CD4-positive, alpha-beta memory T cell (primary cell): ENCODE data around the gene TIMM17A. TPM values are rescaled to one million over a fixed set of nuclear protein-coding genes. Genes with fewer than 3 reads are reported as not detected.
"Not testable (repeated sequence)": the region's sequence is repeated elsewhere in the genome, so short reads cannot be mapped to it uniquely, and the experiment has no call there.

ENCODE experiments used
- CTCF ChIA-PET: fragments of 350-600 bp; sonication (Branson Sonifier 250); formaldehyde crosslinking; loops from one replicate; lab custom pipeline; 2021; ENCODE audit warnings: inconsistent platforms; ENCODE audit not compliant: partially characterized antibody; lab: Charles Lee
- POLR2A ChIA-PET: fragments of 350-600 bp; sonication (Branson Sonifier 250); formaldehyde crosslinking; loops from one replicate; lab custom pipeline; 2021; ENCODE audit not compliant: partially characterized antibody; lab: Charles Lee
- DNase-seq, 5 donors: peaks; one replicate each; pipeline versions ENCODE4 v3.0.0 to v3.0.0-alpha.2; 2020 to 2022; ENCODE audit warnings: mixed read lengths in 1 of 5
- H3K27ac ChIP-seq: one replicate; pipeline ENCODE4 v1.7.0; 2013; ENCODE audit warnings: low read depth, low read length
- H3K27me3 ChIP-seq: 2 replicates; pipeline ENCODE4 v1.7.0; 2013; ENCODE audit warnings: mild to moderate bottlenecking, low read length, moderate library complexity; ENCODE audit not compliant: insufficient read depth
- H3K36me3 ChIP-seq: 2 replicates; pipeline ENCODE4 v1.7.0; 2013; ENCODE audit warnings: mild to moderate bottlenecking, low read length, moderate library complexity; ENCODE audit not compliant: insufficient read depth
- H3K4me1 ChIP-seq: 2 replicates; pipeline ENCODE4 v1.7.0; 2013; ENCODE audit warnings: mild to moderate bottlenecking, low read length, moderate library complexity; ENCODE audit not compliant: insufficient read depth
- H3K4me3 ChIP-seq, 2 donors: one replicate each; pipeline ENCODE4 v1.7.0; 2013; ENCODE audit warnings: low read length in 2 of 2, mild to moderate bottlenecking in 1 of 2
- H3K9me3 ChIP-seq, 2 donors: one replicate each; pipeline ENCODE4 v1.7.0; 2013; ENCODE audit warnings: low read length in 2 of 2, control low read depth in 1 of 2; ENCODE audit not compliant: control insufficient read depth in 1 of 2
- H3K27ac Mint-ChIP-seq, 7 donors: one replicate each; pipeline ENCODE4 v1.8.0; 2020 to 2021; ENCODE audit warnings: mixed read lengths in 7 of 7, mild to moderate bottlenecking in 6 of 7, inconsistent platforms in 3 of 7, moderate library complexity in 3 of 7
- H3K27me3 Mint-ChIP-seq, 2 donors: one replicate each; pipeline ENCODE4 v1.8.0; 2020 to 2021; ENCODE audit warnings: mixed read lengths in 2 of 2
- H3K36me3 Mint-ChIP-seq, 2 donors: one replicate each; pipeline ENCODE4 v1.8.0; 2020 to 2021; ENCODE audit warnings: mixed read lengths in 2 of 2, inconsistent platforms in 1 of 2, mild to moderate bottlenecking in 1 of 2
- H3K4me1 Mint-ChIP-seq, 4 donors: one replicate each; pipeline ENCODE4 v1.8.0; 2020 to 2021; ENCODE audit warnings: mixed read lengths in 4 of 4, mild to moderate bottlenecking in 1 of 4
- H3K4me3 Mint-ChIP-seq, 8 donors: one replicate each; pipeline ENCODE4 v1.8.0; 2020 to 2021; ENCODE audit warnings: mixed read lengths in 8 of 8, mild to moderate bottlenecking in 7 of 8, moderate library complexity in 6 of 8, inconsistent platforms in 3 of 8
- H3K9me3 Mint-ChIP-seq, 8 donors: one replicate each; pipeline ENCODE4 v1.8.0; 2020 to 2021; ENCODE audit warnings: mixed read lengths in 8 of 8, mild to moderate bottlenecking in 5 of 8, inconsistent platforms in 3 of 8, moderate library complexity in 1 of 8
- intact Hi-C: fragments of 100-400 bp; cut with micrococcal nuclease; formaldehyde crosslinking; loops from one replicate; pipeline ENCODE4 v1.15.1; 2023
- polyA plus RNA-seq, 2 donors: library from polyadenylated mRNA; unstranded; fragments of 300-500 nt; fragmentation: Illumina TruSeq; gene quantifications; one replicate each; pipeline ENCODE4 v1.2.3, GENCODE V29; 2021
- total RNA-seq, 2 experiments: library from RNA; stranded (reverse); gene quantifications; one replicate each; pipeline ENCODE4 v1.2.3, GENCODE V29; 2021

The TIMM17A gene
- total and polyA plus RNA-seq, 4 experiments from 2014 or later: 26.0 to 29.2 (median 27.8) TPM

DNA sequence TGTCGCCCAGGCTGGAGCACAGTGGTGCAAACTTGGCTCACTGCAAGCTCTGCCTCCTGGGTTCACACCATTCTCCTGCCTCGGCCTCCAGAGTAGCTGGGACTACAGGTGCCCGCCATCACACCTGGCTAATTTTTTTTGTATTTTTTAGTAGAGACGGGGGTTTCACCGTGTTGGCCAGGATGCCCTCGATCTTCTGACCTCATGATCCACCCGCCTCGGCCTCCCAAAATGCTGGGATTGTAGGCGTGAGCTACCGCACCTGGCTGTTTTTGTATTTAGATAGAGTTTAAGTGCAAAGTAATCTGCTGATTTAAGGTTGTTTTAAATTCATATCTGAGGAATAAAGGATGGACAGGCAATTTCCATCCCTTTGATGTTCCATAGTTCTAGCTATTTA is 7.1 kb downstream of the TIMM17A start:
- DNase-seq, H3K4me1 Mint-ChIP-seq, H3K9me3 ChIP-seq, H3K9me3 Mint-ChIP-seq, H3K4me3 ChIP-seq, intact Hi-C loops, POLR2A ChIA-PET, H3K27me3 Mint-ChIP-seq, H3K4me3 Mint-ChIP-seq, H3K27ac ChIP-seq, H3K27me3 ChIP-seq, H3K4me1 ChIP-seq, H3K27ac Mint-ChIP-seq: not testable (repeated sequence)
- H3K36me3 Mint-ChIP-seq: peaks cover 47 to 62% of the 10 kb centered on the region in 2 donors
- peaks cover 51% of the 10 kb centered on the region for H3K36me3 ChIP-seq
- CTCF ChIA-PET: interaction anchor here (1.1 to 2.7 kb wide), 4 partner anchors 10 to 134 kb away, joined by 3 to 9 read pairs (median 3); no protein-coding TSS in a partner anchor

DNA sequence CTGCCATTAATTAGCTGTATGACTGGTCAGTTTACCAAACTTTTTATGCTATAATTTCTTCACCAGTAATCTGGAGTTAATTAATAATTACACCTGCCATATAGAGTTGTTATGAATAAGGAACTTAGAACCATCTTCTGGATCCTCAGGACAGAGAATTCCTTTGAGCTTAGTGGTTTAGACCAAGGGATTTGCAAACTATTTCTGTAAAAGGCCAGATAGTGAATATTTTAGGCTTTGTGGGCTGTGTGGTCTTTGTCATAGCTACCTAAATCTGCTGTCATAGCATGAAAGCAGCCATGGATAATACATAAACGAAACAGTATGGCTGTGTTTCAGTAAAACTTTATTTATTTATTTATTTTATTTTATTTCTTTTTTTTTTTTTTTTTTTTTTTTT is 9.0 kb downstream of the TIMM17A start:
- Mint-ChIP-seq H3K4me1 (peaks cover 0 to 4% (median 0%) of the 10 kb centered on the region in 4 donors), H3K4me3 (no peak overlapping the region), H3K9me3 (no peaks in the 10 kb centered on the region), H3K27ac (no peak overlapping the region), H3K27me3 (no peaks in the 10 kb centered on the region), H3K36me3 (peaks cover 47 to 60% of the 10 kb centered on the region in 2 donors)
- CTCF ChIA-PET: interaction anchor here (1.8 kb wide), 1 partner anchor 35 kb away, joined by 7 read pairs; no protein-coding TSS in a partner anchor
- H3K9me3 ChIP-seq: no peaks in the 10 kb centered on the region
- H3K36me3 ChIP-seq: peaks cover 52% of the 10 kb centered on the region
- POLR2A ChIA-PET: interaction anchor here (1.4 to 1.7 kb wide), 2 partner anchors 9 to 19 kb away, joined by 3 to 7 read pairs; partner anchors contain the start of genes RNPEP and TIMM17A
- no peak overlapping the region for H3K27ac ChIP-seq
- no peaks in the 10 kb centered on the region for H3K4me1 ChIP-seq
- no peak for DNase-seq
- no peaks in the 10 kb centered on the region for H3K27me3 ChIP-seq
- no peak overlapping the region for H3K4me3 ChIP-seq
- intact Hi-C loops: no loop called here

DNA sequence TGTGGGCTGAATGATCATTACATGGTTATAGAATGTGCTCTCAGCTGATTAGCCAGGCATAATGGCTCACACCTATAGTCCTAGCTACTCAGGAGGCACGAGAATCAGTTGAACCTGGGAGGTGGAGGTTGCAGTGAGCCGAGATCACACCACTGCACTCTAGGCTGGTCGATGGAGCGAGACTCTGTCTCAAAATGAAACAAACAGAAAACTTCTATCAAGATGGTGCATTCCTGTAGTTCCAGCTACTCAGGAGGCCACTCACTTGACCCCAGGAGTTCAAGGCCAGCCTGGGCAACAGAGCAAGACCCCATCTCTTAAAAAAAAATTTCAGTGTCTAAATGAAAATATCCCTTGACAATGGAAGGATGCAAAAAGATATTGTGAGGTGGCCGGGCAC is 10.9 kb downstream of the TIMM17A start:
- no peaks in the 10 kb centered on the region for H3K27me3 ChIP-seq
- no peak overlapping the region for H3K4me3 Mint-ChIP-seq
- no peaks in the 10 kb centered on the region for H3K4me1 ChIP-seq
- peaks cover 0 to 4% (median 0%) of the 10 kb centered on the region in 4 donors for H3K4me1 Mint-ChIP-seq
- H3K9me3 Mint-ChIP-seq: no peaks in the 10 kb centered on the region
- ChIA-PET CTCF (interaction anchor here (0.6 kb wide), 1 partner anchor 46 kb away, joined by 3 read pairs; no protein-coding TSS in a partner anchor), POLR2A (interaction anchor here (1.1 kb wide), 1 partner anchor 21 kb away, joined by 3 read pairs; no protein-coding TSS in a partner anchor)
- H3K27ac Mint-ChIP-seq: no peak overlapping the region
- peaks cover 50 to 68% of the 10 kb centered on the region in 2 donors for H3K36me3 Mint-ChIP-seq
- peaks cover 58% of the 10 kb centered on the region for H3K36me3 ChIP-seq
- H3K27me3 Mint-ChIP-seq: no peaks in the 10 kb centered on the region
- intact Hi-C loops: no loop called here
- no peaks in the 10 kb centered on the region for H3K9me3 ChIP-seq
- no peak for DNase-seq
- H3K4me3 ChIP-seq: no peak overlapping the region
- H3K27ac ChIP-seq: no peak overlapping the region

DNA sequence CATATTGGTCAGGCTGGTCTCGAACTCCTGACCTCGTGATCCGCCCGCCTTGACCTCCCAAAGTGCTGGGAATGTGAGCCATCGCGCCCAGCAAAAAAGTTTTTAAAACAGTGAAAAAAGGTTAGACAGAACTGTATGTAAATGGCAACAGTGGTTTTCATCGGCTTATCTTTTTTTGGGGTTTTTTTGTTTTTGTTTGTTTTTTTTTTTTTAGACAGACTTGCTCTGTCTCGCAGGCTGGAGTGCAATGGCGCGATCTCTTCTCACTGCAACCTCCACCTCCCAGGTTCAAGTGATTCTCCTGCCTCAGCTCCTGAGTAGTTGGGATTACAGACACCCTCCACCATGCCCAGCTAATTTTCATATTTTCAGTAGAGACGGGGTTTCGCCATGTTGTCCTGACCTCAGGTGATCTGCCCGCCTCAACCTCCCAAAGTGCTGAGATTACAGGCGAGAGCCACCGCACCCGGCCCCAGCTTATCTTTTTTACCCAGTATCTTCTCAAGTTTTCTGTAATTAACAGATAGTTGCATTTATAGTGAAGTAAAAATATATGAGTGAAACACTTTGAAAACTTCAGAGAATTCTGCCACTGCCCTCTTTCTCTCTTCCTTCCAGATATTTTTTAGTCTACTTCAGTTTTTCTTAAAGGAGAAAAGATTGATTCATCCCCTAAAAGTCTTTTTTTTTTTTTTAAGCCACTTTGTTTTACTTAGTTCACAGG is 13.1 kb downstream of the TIMM17A start:
- no peaks in the 10 kb centered on the region for H3K27me3 ChIP-seq
- H3K4me3 ChIP-seq: no peak overlapping the region
- no peaks in the 10 kb centered on the region for H3K4me1 ChIP-seq
- peaks cover 0 to 1% (median 0%) of the 10 kb centered on the region in 4 donors for H3K4me1 Mint-ChIP-seq
- CTCF ChIA-PET: interaction anchor here (0.7 to 1.8 kb wide), 2 partner anchors 14 to 72 kb away, joined by 4 to 10 read pairs; partner anchors contain the start of gene RNPEP
- peak overlapping the region in 1 of 7 donors; percentile 81 for H3K27ac Mint-ChIP-seq
- no peaks in the 10 kb centered on the region for H3K9me3 Mint-ChIP-seq
- no peaks in the 10 kb centered on the region for H3K9me3 ChIP-seq
- H3K36me3 Mint-ChIP-seq: peaks cover 37 to 55% of the 10 kb centered on the region in 2 donors
- H3K36me3 ChIP-seq: peaks cover 47% of the 10 kb centered on the region
- no peak for DNase-seq
- no peak overlapping the region for H3K4me3 Mint-ChIP-seq
- no peaks in the 10 kb centered on the region for H3K27me3 Mint-ChIP-seq
- POLR2A ChIA-PET: no interaction called here
- intact Hi-C loops: no loop called here
- no peak overlapping the region for H3K27ac ChIP-seq

DNA sequence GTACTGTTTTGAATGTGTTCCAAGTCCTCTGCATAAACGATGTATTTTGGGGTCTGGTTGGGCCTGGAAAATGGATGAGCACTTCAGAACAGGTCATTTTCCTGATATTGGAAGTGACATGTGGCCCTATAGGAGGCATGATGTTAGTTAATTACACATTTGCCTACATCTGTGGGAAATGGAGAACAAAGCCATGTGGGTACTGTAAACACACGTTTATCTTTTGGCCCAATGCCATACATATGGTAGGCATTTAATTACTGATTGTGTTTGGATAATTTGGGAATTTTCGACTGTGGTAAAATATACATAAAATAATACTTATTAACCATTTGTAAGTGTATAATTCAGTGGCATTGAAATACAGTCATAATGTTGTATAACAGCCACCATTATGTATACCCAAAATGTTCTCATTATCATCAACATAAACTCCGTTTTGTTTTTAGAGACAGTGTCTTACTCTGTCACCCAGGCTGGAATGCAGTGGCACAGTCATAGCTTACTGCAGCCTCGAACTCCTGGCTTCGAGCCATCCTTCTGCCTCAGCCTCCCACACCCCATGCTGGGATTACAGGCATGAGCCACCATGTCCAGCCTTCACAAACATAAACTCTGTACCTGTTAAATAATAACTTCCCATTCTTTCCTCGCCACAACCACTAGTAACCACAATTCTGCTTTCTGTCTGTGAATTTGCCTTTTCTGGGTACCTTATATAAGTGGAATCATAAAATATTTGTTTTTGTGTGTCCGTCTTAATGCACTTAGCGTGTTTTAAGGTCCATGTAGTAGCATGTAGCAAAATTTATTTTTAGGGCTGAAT is 15.2 kb downstream of the TIMM17A start:
- intact Hi-C loops: no loop called here
- peaks cover 0 to 1% (median 0%) of the 10 kb centered on the region in 4 donors for H3K4me1 Mint-ChIP-seq
- H3K9me3 Mint-ChIP-seq: no peaks in the 10 kb centered on the region

DNA sequence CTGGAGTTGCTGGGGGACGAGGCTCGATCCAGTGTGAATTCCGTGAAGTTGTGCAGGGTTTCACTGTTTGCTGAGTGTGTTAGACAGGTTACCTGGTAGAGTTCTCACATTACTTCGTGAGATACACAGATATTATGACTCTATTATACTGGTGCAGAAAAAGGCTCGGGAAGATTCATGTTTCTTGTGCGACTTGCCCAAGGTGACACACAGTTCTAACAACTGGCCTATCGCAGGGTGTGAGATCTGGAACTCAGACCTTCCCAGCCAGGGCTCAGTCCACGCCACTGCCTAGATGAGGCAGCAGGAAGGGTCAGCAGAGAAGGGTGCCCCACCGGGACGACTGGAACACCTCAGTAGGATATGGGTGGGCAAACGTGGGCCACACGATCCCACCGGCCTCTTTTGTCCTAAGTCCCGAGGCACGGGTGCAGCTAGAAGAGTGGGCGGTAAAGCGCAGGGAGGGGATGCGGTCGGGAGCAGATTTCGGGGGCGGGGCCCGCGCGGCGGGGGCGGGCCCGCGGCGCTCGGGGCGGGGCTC is 26.8 kb downstream of the TIMM17A start:
- Histone ChIP-seq H3K9me3 (no peaks in the 10 kb centered on the region), H3K4me3 (peak overlapping the region; percentile 52 to 77), H3K36me3 (no peaks in the 10 kb centered on the region), H3K27me3 (no peaks in the 10 kb centered on the region), H3K27ac (peak overlapping the region; percentile 63), H3K4me1 (peaks cover 17% of the 10 kb centered on the region)
- POLR2A ChIA-PET: interaction anchor here (0.7 to 2.6 kb wide), 6 partner anchors 8 to 86 kb away, joined by 3 to 20 read pairs (median 4); partner anchors contain the start of gene TIMM17A
- Mint-ChIP-seq H3K9me3 (peaks cover 0 to 2% (median 0%) of the 10 kb centered on the region in 8 donors), H3K27ac (peak overlapping the region; percentile 80 to 96 (median 93)), H3K36me3 (peaks cover 0 to 8% of the 10 kb centered on the region in 2 donors), H3K27me3 (no peaks in the 10 kb centered on the region), H3K4me1 (peaks cover 18 to 25% (median 22%) of the 10 kb centered on the region in 4 donors), H3K4me3 (peak overlapping the region; percentile 92 to 98 (median 96))
- intact Hi-C loops: loop anchor here (1.0 to 2.0 kb wide), 2 partner anchors 17 to 27 kb away; partner anchors contain the start of gene TIMM17A
- DNase-seq: peak in 2 of 5 donors; percentile 50 to 60
- CTCF ChIA-PET: interaction anchor here (0.7 to 3.1 kb wide), 5 partner anchors 9 to 86 kb away, joined by 3 to 12 read pairs (median 4); no protein-coding TSS in a partner anchor

More for the DNA sequence above, 15.2 kb downstream of the TIMM17A start:
- Histone ChIP-seq H3K36me3 (peaks cover 31% of the 10 kb centered on the region), H3K27me3 (no peaks in the 10 kb centered on the region), H3K9me3 (no peaks in the 10 kb centered on the region), H3K4me1 (no peaks in the 10 kb centered on the region), H3K27ac (no peak overlapping the region), H3K4me3 (no peak overlapping the region)
- POLR2A ChIA-PET: interaction anchor here (3.4 kb wide), 1 partner anchor 75 kb away, joined by 9 read pairs; no protein-coding TSS in a partner anchor
- CTCF ChIA-PET: interaction anchor here (1.2 to 3.7 kb wide), 2 partner anchors 76 to 84 kb away, joined by 3 to 104 read pairs; no protein-coding TSS in a partner anchor
- peaks cover 26 to 41% of the 10 kb centered on the region in 2 donors for H3K36me3 Mint-ChIP-seq
- peaks cover 0 to 1% of the 10 kb centered on the region in 2 donors for H3K27me3 Mint-ChIP-seq
- DNase-seq: no peak
- H3K4me3 Mint-ChIP-seq: no peak overlapping the region
- peak overlapping the region in 1 of 7 donors; percentile 29 for H3K27ac Mint-ChIP-seq
